ENCODE results near the gene NRXN3.
"Not testable (repeated sequence)": the region's sequence is repeated elsewhere in the genome, so short reads cannot be mapped to it uniquely, and the experiment has no call there.

The NRXN3 gene

GRCh38 chr14:79016828-79017505, 846.8 kb downstream of the NRXN3 start:
- peak; percentile 91 for DNase-seq (ENCODE audit: low read depth)

- no peak for DNase-seq (ENCODE audit: low read depth)
Observed at GRCh38 chr14:79017561-79017960, 847.4 kb downstream of the NRXN3 start.

- DNase-seq (ENCODE audit: low read depth), result peak; percentile 53
Observed at GRCh38 chr14:79018836-79019235, 848.7 kb downstream of the NRXN3 start.

- not testable (repeated sequence) for DNase-seq (ENCODE audit: low read depth)
Observed at GRCh38 chr14:79019898-79020297, 849.7 kb downstream of the NRXN3 start.

- DNase-seq (ENCODE audit: low read depth), result no peak
Observed at GRCh38 chr14:79021766-79022165, 851.6 kb downstream of the NRXN3 start.

- DNase-seq (ENCODE audit: low read depth), result no peak
Observed at GRCh38 chr14:79027138-79027537, 857.0 kb downstream of the NRXN3 start.

- no peak for DNase-seq (ENCODE audit: low read depth)
Observed at GRCh38 chr14:79028281-79028680, 858.1 kb downstream of the NRXN3 start.

GRCh38 chr14:79036441-79036840, 866.3 kb downstream of the NRXN3 start:
- DNase-seq (ENCODE audit: low read depth), result no peak

GRCh38 chr14:79037106-79037505, 866.9 kb downstream of the NRXN3 start:
- no peak for DNase-seq (ENCODE audit: low read depth)

GRCh38 chr14:79037593-79037992, 867.4 kb downstream of the NRXN3 start:
- DNase-seq (ENCODE audit: low read depth), result no peak

- DNase-seq (ENCODE audit: low read depth), result no peak
Observed at GRCh38 chr14:79040790-79041189, 870.6 kb downstream of the NRXN3 start.

- DNase-seq (ENCODE audit: low read depth), result no peak
Observed at GRCh38 chr14:79043194-79043889, 873.2 kb downstream of the NRXN3 start.

GRCh38 chr14:79044894-79045624, 874.9 kb downstream of the NRXN3 start:
- peak; percentile 60 for DNase-seq (ENCODE audit: low read depth)

GRCh38 chr14:79050787-79051727, 880.9 kb downstream of the NRXN3 start:
- no peak for DNase-seq (ENCODE audit: low read depth)

- DNase-seq (ENCODE audit: low read depth), result no peak
Observed at GRCh38 chr14:79051742-79052141, 881.6 kb downstream of the NRXN3 start.

GRCh38 chr14:79056879-79057278, 886.7 kb downstream of the NRXN3 start:
- peak; percentile 37 for DNase-seq (ENCODE audit: low read depth)

GRCh38 chr14:79057333-79057732, 887.2 kb downstream of the NRXN3 start:
- no peak for DNase-seq (ENCODE audit: low read depth)

GRCh38 chr14:79062226-79062625, 892.1 kb downstream of the NRXN3 start:
- no peak for DNase-seq (ENCODE audit: low read depth)

GRCh38 chr14:79064214-79064613, 894.0 kb downstream of the NRXN3 start:
- no peak for DNase-seq (ENCODE audit: low read depth)

GRCh38 chr14:79074510-79074909, 904.3 kb downstream of the NRXN3 start:
- DNase-seq (ENCODE audit: low read depth), result no peak

- no peak for DNase-seq (ENCODE audit: low read depth)
Observed at GRCh38 chr14:79076428-79076827, 906.3 kb downstream of the NRXN3 start.

GRCh38 chr14:79077096-79077495, 906.9 kb downstream of the NRXN3 start:
- DNase-seq (ENCODE audit: low read depth), result no peak

Data from HS-5 (cell line).